IMR-90 (cell line): ENCODE results near the gene HOXB1. TPM values are rescaled to one million over a fixed set of nuclear protein-coding genes. Genes with fewer than 3 reads are reported as not detected.

Experiments used
- ATAC-seq: fragments of 200-7000 bp; cut with Tn5 transposase; 2 replicates; pipeline ENCODE4 v1.9.1; 2020; ENCODE audit warnings: low read depth, mild to moderate bottlenecking, moderate library complexity
- BruUV-seq: library from RNA; stranded (reverse); fragments of 400-500 nt; replicated peaks from 2 replicates; lab custom pipeline; 2021; lab: Mats Ljungman, UMichigan
- CTCF ChIA-PET: fragments of 300-600 bp; formaldehyde crosslinking; extraction: SDS; loops from one replicate; lab custom pipeline; 2021; ENCODE audit warnings: antibody characterized with exemption; lab: Yijun Ruan, JAX
- POLR2A ChIA-PET: fragments of 300-600 bp; sonication (Branson Sonifier 250); formaldehyde crosslinking; loops from one replicate; lab custom pipeline; 2022; ENCODE audit warnings: antibody characterized with exemption; ENCODE audit not compliant: unreplicated experiment; lab: Charles Lee
- DNase-seq: peaks from one replicate; pipeline ENCODE4 v3.0.0; 2013
- H2AFZ ChIP-seq: replicated peaks from 2 replicates; pipeline ENCODE3; 2013; ENCODE audit warnings: low read length, mild to moderate bottlenecking; ENCODE audit not compliant: poor library complexity
- H2AK5ac ChIP-seq: 2 replicates; pipeline ENCODE4 v1.6.1; 2013; ENCODE audit warnings: low read depth, low read length, inconsistent platforms
- H2AK9ac ChIP-seq: replicated peaks from 2 replicates; pipeline ENCODE3; 2013; ENCODE audit warnings: mild to moderate bottlenecking, low read depth, low read length, moderate library complexity; ENCODE audit not compliant: poor library complexity
- H2BK120ac ChIP-seq: 2 replicates; pipeline ENCODE4 v1.6.1; 2013; ENCODE audit warnings: low read depth, low read length, inconsistent platforms
- H2BK15ac ChIP-seq: 3 replicates; pipeline ENCODE4 v1.6.1; 2013; ENCODE audit warnings: low read depth, low read length, inconsistent platforms
- H2BK20ac ChIP-seq: 2 replicates; pipeline ENCODE4 v1.6.1; 2013; ENCODE audit warnings: low read depth, mild to moderate bottlenecking, inconsistent platforms, low read length, moderate library complexity
- H2BK5ac ChIP-seq: 2 replicates; pipeline ENCODE4 v1.6.1; 2013; ENCODE audit warnings: mild to moderate bottlenecking, low read depth, low read length, inconsistent platforms; ENCODE audit not compliant: poor library complexity, severe bottlenecking
- H3K14ac ChIP-seq: replicated peaks from 2 replicates; pipeline ENCODE4 v1.6.1; 2013; ENCODE audit warnings: low read depth, low read length, inconsistent platforms
- H3K18ac ChIP-seq: 2 replicates; pipeline ENCODE4 v1.6.1; 2013; ENCODE audit warnings: low read depth, low read length, control low read depth
- H3K23ac ChIP-seq: 2 replicates; pipeline ENCODE4 v1.6.1; 2013; ENCODE audit warnings: low read depth, low read length, inconsistent platforms
- H3K27ac ChIP-seq: 2 replicates; pipeline ENCODE4 v1.5.1; 2013; ENCODE audit warnings: mild to moderate bottlenecking, control low read depth, low read length; ENCODE audit not compliant: insufficient read depth
- H3K27me3 ChIP-seq: 2 replicates; pipeline ENCODE4 v1.6.1; 2013; ENCODE audit warnings: low read length; ENCODE audit not compliant: control insufficient read depth, insufficient read depth
- H3K36me3 ChIP-seq: 2 replicates; pipeline ENCODE4 v1.6.1; 2013; ENCODE audit warnings: low read length, mixed read lengths; ENCODE audit not compliant: control insufficient read depth, insufficient read depth
- H3K4ac ChIP-seq: 2 replicates; pipeline ENCODE4 v1.6.1; 2013; ENCODE audit warnings: low read depth, low read length, inconsistent platforms
- H3K4me1 ChIP-seq: 2 replicates; pipeline ENCODE4 v1.6.1; 2013; ENCODE audit warnings: low read length, mixed read lengths; ENCODE audit not compliant: control insufficient read depth, insufficient read depth
- H3K4me2 ChIP-seq: 2 replicates; pipeline ENCODE4 v1.6.1; 2013; ENCODE audit warnings: low read depth, mild to moderate bottlenecking, control low read depth, low read length, moderate library complexity
- H3K4me3 ChIP-seq: 2 replicates; pipeline ENCODE4 v1.5.1; 2013; ENCODE audit warnings: low read depth, mild to moderate bottlenecking, control low read depth, low read length, moderate library complexity; ENCODE audit not compliant: insufficient read depth
- H3K56ac ChIP-seq: 2 replicates; pipeline ENCODE4 v1.6.1; 2013; ENCODE audit warnings: low read length, inconsistent platforms; ENCODE audit not compliant: insufficient read depth; ENCODE audit errors: extremely low read depth
- H3K79me1 ChIP-seq, 2 experiments: 2 replicates each; pipeline ENCODE4 v1.6.1; 2013; ENCODE audit warnings: low read length in 2 of 2, inconsistent platforms in 1 of 2, low read depth in 1 of 2
- H3K9ac ChIP-seq: 2 replicates; pipeline ENCODE4 v1.6.1; 2013; ENCODE audit warnings: low read depth, low read length, control low read depth
- H3K9me1 ChIP-seq: 2 replicates; pipeline ENCODE4 v1.6.1; 2013; ENCODE audit warnings: low read length, inconsistent platforms; ENCODE audit not compliant: insufficient read depth
- H3K9me3 ChIP-seq: 2 replicates; pipeline ENCODE4 v1.6.1; 2013; ENCODE audit warnings: low read length; ENCODE audit not compliant: control insufficient read depth, insufficient read depth
- H4K20me1 ChIP-seq: 2 replicates; pipeline ENCODE4 v1.6.1; 2013; ENCODE audit warnings: low read length, inconsistent platforms; ENCODE audit not compliant: insufficient read depth
- H4K5ac ChIP-seq: 2 replicates; pipeline ENCODE4 v1.6.1; 2013; ENCODE audit warnings: mild to moderate bottlenecking, low read depth, low read length, control low read depth
- H4K8ac ChIP-seq, 2 experiments: 2 replicates each; pipeline ENCODE4 v1.6.1; 2013; ENCODE audit warnings: low read depth in 2 of 2, low read length in 2 of 2, control low read depth in 1 of 2, inconsistent platforms in 1 of 2
- H4K91ac ChIP-seq: 2 replicates; pipeline ENCODE4 v1.6.1; 2013; ENCODE audit warnings: low read depth, low read length, inconsistent platforms; ENCODE audit not compliant: insufficient read depth
- CEBPB ChIP-seq: IDR thresholded peaks from 2 replicates; pipeline ENCODE4 v1.6.1; 2012; ENCODE audit warnings: low read depth, low read length, improper control_type of control experiment
- WGBS, 2 experiments: methylation state at CpG; one replicate each; pipeline versions ENCODE4 v1.1.5 to v1.1.7; 2013; ENCODE audit warnings: missing lambda C conversion rate in 2 of 2; ENCODE audit not compliant: insufficient read length in 1 of 2; ENCODE audit errors: extremely low coverage in 2 of 2; 5-methylcytosine and 5-hydroxymethylcytosine counted together
- dilution Hi-C: fragments of 300-500 bp; cut with HindIII; formaldehyde crosslinking; loops from one replicate; pipeline ENCODE4 v1.14.3; 2018; ENCODE audit warnings: low sequenced_read_pairs; ENCODE audit not compliant: unreplicated experiment
- in situ Hi-C: fragments of 300-500 bp; cut with MboI; formaldehyde crosslinking; loops from 3 replicates; pipeline ENCODE4 v1.14.3; 2019; ENCODE audit warnings: low sequenced_read_pairs, inconsistent platforms, mixed read lengths
- intact Hi-C: fragments of 100-400 bp; cut with micrococcal nuclease; formaldehyde crosslinking; loops from 2 replicates; pipeline ENCODE4 v1.10.0; 2022
- polyA plus RNA-seq, 3 experiments: library from polyadenylated mRNA; depleted of rRNA; stranded (reverse); fragments of >200 nt; gene quantifications; 2 replicates each; pipeline ENCODE4 v1.2.3, GENCODE V29; 2012; ENCODE audit warnings: low replicate concordance in 1 of 3
- total RNA-seq: library from RNA; depleted of rRNA; stranded (reverse); fragments of >200 nt; gene quantifications from 2 replicates; pipeline ENCODE4 v1.2.3, GENCODE V29; 2012

HOXB1 gene
- total and polyA plus RNA-seq, 2 of the 4 experiments (the other 2 are of a cell fraction) = not detected

DNA sequence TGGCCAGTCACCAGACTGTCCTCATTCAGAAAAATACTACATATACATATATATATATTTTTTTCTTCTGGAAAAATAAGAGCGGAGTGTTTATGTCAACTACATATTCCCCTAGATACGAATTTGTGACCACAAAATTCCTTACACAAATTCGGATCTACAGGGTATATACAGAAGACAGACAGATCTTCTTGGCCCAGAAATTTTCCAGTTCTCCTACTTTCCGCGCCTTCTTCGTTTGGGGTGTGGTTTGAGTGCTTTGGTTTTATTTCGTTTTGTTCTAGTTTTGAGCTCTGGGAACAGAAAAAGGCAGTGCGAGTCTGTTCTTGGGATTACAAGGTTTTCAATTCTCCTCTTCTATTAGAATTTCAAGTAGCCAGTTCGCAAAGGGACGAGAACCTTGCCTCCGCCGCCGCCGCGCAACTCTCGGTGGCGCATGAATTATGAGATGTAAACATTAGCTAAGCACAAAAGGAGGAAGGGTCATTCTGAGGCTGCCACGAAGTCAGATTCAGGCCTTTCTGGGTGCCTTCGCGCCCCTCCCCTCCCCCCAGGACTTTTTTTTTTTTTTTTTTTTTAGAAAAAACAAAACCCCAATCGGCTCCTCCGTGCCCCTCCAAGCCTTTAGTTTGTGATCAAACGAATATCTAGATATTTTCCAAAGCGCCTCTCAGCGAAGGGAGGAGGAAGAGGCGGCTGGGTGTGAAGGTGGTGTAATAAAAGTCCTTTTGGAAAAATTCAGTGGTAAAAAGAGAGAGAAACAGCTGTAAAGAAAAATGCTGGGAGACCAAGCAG lies 49.1 kb upstream of the HOXB1 start:
- no peak for ATAC-seq
- peak overlapping the region; percentile 96 for H3K18ac ChIP-seq
- H3K27ac ChIP-seq = peak overlapping the region; percentile 100
- H3K4ac ChIP-seq = peak overlapping the region; percentile 99
- peak overlapping the region; percentile 86 for H4K5ac ChIP-seq
- peak overlapping the region; percentile 89 to 94 for H4K8ac ChIP-seq
- no TSS peak for BruUV-seq
- H3K4me2 ChIP-seq = peak overlapping the region; percentile 93
- POLR2A ChIA-PET = interaction anchor here (0.5 to 1.2 kb wide), 5 partner anchors 11 to 437 kb away, joined by 3 to 9 read pairs (median 3); no protein-coding TSS in a partner anchor
- 0 out of 2 replicates have a peak overlapping the region, but pooled peaks have one; percentile 68 for H2AK5ac ChIP-seq
- dilution Hi-C loops (no loop called here), in situ Hi-C loops (no loop called here), intact Hi-C loops (no loop called here)
- H3K27me3 ChIP-seq = no peaks in the 10 kb centered on the region
- H2AFZ ChIP-seq = no peak overlapping the region
- CTCF ChIA-PET = interaction anchor here (0.6 kb wide), 1 partner anchor 228 kb away, joined by 7 read pairs; no protein-coding TSS in a partner anchor
- TF ChIP-seq CEBPB = no peak
- peak overlapping the region; percentile 91 for H2AK9ac ChIP-seq
- H3K23ac ChIP-seq = peak overlapping the region; percentile 100
- no peaks in the 10 kb centered on the region; the same call in 1 of the 2 replicates for H3K9me1 ChIP-seq
- peaks cover 29% of the 10 kb centered on the region for H3K36me3 ChIP-seq
- peaks cover 14% of the 10 kb centered on the region for H3K4me1 ChIP-seq
- peak; percentile 82 for DNase-seq
- H2BK5ac ChIP-seq = peak overlapping the region; percentile 99
- H2BK15ac ChIP-seq = peak overlapping the region; percentile 63; the same call in 2 of the 3 replicates
- peak overlapping the region; percentile 79 for H2BK20ac ChIP-seq
- peaks cover 5% of the 10 kb centered on the region for H4K20me1 ChIP-seq
- H4K91ac ChIP-seq = peak overlapping the region; percentile 96
- peak overlapping the region; percentile 92 for H3K4me3 ChIP-seq
- no peaks in the 10 kb centered on the region for H3K79me1 ChIP-seq
- peak overlapping the region; percentile 100 for H3K9ac ChIP-seq
- H2BK120ac ChIP-seq = peak overlapping the region; percentile 93
- WGBS, 2 experiments = no CpG with 5 or more reads among the region's 26 CpGs
- H3K9me3 ChIP-seq = no peaks in the 10 kb centered on the region
- H3K14ac ChIP-seq = peak overlapping the region; percentile 97
- peak overlapping the region; percentile 99 for H3K56ac ChIP-seq
